Stimulated activated CD8-positive, alpha-beta memory T cell treated with anti-CD3 and anti-CD28 coated beads, Interleukin-15, amount 100 ng/mL, for 48 hours (primary cell): ENCODE measurements around the gene RTN3.
"Not testable (repeated sequence)": the region's sequence is repeated elsewhere in the genome, so short reads cannot be mapped to it uniquely, and the experiment has no call there.

Source experiments
- DNase-seq, 2 donors: peaks; one replicate each; pipeline ENCODE4 v3.0.0-alpha.2; 2020; ENCODE audit warnings: low read depth in 2 of 2

Gene RTN3

DNA sequence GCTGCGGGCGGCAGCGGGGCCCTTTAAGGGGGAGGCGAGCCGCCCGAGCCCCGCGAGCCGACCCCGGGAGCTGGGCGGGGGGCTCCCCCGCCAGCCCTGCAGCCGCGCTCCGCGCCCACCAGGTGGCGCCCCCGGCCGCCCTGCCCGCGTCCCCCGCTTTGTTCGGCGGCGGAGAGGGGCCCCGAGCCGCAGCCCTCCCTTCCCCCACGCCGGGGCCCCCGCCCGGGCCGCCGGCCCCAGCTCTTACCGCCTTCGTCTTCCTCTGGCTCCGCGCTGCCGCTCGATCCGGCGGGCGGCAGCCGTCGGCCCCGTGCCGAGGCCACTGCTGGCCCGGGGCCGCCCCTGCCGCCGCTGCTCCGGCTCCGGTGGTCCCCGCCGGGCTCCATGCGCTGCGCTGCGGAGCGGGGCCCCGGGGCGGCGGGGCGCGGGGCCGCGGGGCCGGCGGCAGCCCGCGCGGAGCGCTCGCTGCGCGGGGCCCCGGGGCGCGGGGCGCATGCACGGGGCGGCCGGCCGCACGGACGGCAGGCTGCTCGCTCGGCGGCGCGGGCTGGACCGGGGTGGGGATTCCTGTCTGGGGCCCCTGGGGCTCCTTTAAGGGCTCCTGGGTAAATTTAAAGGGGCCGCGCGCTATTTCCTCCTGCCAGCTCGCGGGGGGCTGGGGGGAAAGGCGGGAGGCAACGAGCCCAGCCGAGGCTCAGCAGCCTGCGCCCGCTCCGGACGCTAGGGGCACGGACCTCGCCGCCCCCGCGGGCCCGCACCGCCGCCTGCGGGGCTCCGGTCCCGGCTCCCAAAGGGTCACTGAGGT is 87.1 kb downstream of the RTN3 start, which contains the start of gene ZFTA:
Gene ZFTA (minus strand): TSS at position 539 of the 805 bp plus-strand sequence. CDS start 153 bp downstream, at position 386.
- DNase-seq, result peak; percentile 31 to 43

DNA sequence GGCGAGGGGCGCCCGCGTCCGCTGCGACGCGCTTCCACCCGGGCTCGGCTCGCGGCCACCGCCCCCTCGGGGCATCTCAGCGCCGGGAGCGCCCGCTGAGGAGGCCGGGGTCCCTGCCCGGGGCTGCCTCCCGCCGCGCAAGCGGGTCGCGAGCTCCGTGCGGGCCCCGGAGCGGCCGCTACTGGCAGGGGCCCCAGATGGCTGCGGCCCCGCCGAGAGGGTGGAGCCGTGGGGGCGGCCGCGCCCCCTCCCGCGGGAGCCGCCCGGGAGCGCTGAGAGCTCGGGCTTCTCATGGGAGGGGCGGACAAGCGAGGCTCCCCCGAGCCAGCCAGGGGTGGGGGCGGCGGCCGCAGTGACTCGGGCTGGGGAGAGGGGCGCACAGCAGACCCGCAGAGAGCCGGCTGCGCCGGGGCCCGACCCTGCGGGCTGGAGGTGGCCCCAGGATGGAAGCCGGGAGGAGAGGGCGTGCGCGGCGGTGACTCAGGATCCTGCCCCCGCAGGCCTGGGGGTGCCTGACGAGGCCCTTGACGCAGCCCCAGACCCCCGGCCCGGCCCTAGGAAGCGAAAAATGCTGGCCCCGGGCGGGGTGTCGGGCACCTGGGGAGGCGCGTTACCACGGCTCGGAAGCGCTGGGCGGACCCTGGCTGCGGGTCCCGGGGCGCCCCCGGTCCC is 87.9 kb downstream of the RTN3 start:
- DNase-seq, result peak in 1 of 2 donors; percentile 24

DNA sequence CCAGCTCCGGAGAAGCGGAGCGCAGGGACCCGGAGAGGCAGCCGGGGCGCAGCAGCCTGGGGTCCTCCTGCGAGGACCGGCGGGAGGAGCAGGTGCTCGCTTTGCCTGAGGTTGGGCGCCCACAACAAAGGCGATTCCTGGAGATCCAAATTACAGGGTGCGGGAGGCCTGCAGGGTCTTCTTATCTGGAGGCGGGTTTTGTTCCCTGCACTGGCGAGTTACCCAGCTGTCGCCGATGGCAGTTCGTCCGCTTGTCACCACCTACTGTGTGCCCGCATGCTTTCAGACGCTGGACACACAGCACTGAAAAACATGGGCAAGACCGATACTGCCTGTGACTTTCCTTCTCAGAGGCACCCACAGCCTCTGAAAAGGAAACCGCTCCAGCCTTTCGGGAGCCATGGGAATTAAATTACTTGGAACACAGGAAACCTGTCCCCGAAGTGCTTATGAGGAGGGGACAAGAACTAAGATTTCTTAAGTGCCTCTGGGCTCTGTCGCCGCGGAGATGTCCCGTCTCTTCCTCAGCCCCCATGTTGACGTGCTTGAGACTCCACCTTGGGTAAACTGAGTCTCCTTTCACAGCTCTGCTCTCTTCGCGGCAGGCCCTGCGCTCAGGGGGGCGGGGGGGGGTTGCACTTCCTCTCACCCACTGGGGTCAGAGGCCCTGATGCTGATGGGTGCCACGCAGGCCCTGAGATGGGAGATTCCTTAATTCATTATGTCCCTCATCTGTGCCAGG is 88.6 kb downstream of the RTN3 start:
- DNase-seq, result no peak

DNA sequence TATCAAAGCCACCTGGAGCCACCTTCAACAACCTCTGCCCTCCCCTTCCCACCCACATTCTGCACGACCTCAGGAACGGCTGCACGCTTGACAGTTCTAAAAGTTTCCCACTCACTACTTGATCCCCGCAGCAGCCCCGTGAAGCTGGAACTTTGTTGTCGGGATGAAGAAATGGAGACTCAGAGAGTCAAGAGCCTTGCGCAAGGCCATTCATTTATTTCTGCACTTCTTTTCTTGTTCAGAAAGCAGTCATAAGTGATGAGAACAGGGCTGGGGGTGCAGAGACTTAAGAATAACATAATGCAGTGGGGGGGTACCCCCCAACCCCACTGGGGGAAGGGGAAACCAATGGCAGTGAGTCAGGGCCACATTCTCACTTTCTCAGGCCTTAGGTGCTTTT is 89.5 kb downstream of the RTN3 start:
- DNase-seq, result no peak

DNA sequence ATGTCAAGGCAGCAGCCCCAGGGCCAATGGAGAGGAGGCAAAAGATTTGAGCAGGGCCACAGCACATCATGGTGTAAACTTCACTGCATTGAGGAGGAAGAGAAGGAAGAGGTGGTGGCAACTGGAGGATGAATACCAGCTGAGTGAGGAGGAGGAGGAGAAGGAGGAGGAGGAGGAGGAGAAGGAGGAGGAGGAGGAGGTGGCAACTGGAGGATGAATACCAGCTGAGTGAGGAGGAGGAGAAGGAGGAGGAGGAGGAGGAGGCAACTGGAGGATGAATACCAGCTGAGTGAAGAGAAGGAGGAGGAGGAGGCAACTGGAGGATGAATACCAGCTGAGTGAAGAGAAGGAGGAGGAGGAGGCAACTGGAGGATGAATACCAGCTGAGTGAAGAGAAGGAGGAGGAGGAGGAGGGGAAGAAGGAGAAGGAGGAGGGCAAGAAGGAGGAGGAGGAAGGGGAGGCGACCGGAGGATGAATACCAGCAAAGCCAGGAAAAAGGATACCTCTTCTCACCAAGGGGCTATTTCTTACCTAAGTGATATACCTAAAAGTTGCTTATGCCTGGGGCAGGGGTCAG is 90.5 kb downstream of the RTN3 start:
- not testable (repeated sequence) for DNase-seq

DNA sequence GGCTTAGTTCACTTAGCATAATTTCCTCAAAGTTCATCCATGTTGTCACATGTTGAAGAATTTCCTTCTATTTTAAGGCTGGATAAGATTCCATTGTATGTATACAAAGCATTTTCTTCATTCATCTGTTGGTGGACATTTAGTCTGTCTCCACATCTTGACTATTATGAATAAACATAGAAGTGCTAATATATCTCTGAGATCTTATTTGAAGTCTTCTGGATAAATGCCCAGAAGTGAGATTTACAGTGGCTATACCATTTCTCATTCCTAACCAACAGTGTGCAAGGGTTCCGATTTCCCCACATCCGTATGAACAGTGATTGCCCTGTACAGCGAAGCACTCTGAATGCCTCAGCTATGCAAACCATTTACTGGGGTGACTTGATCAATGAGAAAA is 93.9 kb downstream of the RTN3 start:
- DNase-seq, result no peak

DNA sequence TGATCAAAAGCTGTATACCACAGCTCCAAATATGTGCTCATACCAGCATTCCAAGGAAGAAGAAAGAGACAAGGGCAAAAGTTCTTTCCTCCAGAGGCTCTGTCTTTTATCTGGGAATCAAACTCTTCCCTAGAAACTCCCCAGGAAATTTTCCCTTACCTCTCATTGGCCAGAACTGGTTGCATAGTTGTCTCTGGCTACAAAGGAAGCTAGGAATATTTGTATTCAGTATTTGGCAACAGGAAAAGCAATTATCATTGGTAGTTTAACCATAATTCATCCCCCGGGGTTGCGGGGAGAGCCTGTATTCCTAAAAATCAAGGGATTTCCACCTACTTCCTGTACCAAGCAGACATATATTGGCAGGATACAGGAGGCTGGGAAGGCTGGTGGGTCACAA is 97.7 kb downstream of the RTN3 start:
- DNase-seq, result no peak

DNA sequence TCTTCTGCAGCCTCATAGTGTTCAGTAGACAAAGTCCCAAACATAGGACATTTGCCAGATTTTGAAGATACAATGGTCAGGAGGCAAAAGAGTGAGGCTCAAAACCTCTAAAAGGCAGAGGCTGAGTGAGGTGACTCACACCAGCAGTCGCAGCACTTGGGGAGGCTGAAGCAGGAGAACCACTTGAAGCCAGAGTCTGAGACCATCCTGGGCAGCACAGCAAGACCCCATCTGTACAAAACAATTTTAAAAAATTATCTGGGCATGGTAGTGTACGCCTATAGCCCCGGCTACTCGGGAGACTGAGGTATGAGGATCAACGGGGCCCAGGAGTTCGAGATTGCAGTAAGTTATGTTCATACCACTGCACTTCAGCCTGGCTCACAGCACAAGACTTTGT is 101.4 kb downstream of the RTN3 start:
- DNase-seq, result no peak

DNA sequence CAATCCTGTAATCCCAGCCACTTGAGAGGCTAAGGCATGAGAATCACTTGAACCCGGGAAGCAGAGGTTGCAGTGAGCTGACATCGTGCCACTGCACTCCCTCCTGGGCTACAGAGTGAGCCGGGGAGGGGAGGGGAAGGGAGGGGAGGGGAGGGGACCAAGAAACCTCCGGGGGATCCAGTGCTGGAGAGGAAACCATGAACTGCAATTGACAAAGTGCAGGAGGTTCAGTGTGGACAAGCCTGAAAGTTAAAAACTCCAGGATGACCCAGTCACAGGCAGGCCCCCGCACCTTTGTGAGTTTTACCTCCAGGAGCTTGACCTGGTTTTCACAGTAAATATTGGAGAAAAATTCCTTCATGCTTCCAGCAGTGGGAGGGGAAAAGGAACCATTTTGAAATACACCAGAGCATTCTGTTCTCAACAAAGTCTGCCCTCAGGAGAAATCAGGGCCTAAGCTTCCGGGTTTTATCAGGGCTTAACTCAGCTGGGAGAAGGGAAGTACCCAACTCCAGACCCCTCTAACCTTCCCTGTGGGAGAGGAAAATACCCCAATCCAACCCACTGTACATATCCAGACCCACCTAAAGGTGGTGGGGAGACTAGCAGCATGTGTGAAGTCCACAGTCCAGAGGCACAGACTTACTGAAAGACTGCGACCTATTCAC is 102.8 kb downstream of the RTN3 start:
- DNase-seq, result no peak

DNA sequence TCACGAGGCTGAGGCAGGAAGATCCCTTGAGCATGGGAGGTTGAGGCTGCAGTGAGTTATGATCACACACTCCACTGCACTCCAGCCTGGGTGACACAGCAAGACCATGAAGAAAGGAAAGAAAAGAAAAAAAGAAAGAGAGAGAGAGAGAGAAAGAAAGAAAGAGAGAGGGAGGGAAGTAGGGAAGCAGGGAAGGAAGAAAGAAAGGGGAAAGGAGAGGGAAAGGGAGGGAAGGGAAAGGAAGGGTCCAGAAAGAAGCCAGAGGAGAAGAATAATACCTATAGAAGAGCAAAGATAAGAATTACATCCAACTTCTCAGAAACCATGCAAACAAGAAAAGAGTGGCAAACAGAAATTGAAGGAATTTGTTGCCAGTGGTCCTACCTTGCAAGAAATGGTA is 104.5 kb downstream of the RTN3 start:
- no peak for DNase-seq

DNA sequence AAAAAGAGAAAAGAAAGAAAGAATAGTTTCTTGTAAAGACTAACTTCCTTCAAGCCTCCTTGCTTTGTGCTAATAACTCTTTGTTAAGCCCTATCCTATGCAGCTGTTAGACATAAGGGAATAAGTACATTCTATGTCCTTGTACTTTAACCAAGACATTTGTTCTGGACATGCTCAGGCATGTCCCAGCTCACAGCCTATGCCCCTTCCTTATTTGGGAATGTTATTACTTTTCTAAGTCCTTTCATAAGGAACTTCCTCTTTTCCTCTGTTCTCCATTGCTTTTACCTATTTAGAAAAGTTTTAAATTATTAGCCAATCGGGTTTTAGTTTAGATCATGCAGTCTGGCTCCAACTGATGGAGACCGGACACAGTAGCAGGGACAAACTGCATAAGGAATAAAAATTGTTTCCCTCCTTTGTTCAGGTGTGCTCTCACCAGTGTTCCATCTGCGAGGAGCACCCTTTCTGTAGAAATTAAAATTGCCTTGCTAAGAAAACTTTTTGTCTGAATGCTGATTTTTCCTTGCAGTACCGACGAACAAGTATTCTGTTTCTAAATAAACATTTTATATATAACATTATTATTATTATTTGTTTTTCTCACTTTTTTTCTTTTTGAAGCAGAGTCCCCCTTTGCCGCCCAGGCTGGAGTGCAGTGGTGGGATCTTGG is 110.3 kb downstream of the RTN3 start:
- DNase-seq, result no peak

DNA sequence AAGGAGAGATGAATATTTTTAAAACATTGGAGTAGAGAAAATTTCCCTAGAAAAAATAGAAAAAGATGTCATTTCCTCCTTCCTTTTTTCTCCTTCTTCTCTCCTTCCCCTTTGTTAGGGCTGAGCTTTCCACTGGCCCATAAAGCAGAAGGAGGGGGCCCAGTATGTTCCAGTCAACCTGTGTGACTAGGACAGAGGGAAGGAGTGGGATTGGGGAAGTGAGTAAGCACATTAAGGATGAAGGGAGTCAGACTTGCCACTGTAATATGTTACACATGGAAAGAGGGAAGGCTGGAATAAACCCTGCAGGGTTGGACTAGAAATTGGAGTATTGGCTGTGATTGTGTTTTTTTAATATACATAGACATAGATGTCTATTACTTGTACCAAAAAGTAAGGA is 111.9 kb downstream of the RTN3 start:
- no peak for DNase-seq

DNA sequence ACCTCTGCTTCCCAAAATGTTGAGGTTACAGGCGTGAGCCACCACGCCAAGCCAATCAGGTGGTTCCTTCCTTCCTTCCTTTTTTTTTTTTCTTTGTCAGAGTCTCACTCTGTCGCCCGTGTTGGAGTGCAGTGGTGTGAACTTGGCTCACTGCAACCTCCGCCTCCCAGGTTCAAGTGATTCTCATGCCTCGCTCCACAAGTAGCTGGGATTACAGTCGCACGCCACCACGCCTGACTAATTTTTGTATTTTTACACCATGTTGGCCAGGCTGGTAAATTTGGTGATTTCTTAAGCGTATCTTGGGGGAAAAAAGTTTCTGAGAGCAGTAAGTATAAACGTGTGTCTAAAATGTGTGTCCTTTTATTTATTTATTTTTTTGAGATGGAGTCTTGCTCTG is 113.8 kb downstream of the RTN3 start:
- DNase-seq, result no peak

DNA sequence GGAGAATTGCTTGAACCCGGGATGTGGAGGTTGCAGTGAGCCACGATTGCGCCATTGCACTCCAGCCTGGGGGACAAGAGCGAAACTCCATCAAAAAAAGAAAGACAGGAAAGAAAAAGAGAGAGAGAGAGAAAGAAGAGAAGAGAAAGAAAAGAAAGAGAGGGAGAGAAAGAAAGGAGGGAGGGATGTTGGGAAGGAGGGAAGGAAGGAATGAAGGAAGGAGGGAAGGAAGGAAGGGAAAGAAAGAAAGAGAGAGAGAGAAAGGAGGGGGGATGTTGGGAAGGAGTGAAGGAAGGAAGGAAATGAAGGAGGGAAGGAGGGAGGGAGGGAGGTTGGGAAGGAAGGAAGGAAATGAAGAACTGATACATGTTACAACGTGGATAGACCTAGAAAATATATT is 119.6 kb downstream of the RTN3 start:
- DNase-seq, result no peak

DNA sequence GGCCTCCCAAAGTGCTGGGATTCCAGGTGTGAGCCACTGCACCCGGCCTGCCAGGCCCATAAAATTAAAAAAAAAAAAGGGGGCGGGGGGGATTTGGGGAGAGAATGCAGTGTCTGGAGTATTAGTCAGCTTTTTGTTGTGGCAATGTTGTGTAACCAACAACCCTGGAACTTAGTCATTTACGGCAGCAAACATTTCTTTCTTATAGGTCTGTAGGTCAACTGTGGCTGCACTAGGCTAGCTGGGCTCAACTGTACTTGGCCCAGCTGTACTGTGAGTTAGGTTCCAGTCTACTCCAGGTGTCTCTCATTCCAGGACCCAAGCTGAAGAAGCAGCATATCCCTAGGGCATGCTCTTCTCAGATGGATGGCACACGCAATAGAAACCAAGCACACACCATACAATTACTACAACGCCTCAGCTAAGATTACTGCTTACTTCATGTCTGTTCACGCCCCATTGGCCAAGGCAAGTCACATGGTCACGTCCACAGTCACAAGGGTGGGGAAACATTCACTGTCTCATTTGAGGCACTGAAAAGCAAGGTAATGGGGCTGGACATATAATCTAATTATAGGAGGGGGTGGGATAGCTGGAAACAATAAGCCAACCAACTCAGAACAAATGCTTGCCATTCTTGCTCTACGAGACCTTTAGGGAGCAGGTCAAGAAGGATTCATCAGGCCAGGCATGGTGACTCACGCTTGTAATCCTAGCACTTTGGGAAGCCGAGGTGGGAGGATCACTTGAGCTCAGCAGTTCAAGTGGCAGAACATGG is 121.5 kb downstream of the RTN3 start:
- no peak for DNase-seq

DNA sequence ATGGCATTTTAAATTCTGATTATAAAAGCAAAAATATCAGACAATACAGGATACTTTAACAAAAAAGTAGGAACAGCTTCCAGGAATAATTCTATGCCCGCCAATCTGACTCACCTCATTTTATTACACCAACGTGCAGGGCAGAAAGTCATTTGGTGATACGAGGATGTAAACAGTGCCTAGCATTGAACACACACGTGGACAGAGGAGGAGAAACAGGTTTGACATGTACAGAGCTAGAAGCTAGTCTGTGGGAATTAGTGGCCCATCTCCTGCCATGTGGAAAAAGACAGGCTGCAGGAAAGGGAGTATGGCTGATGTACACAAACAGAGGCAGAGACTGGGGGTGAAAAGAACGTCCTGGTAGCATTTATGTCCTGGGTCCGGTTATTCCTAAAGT is 123.0 kb downstream of the RTN3 start:
- DNase-seq, result no peak

DNA sequence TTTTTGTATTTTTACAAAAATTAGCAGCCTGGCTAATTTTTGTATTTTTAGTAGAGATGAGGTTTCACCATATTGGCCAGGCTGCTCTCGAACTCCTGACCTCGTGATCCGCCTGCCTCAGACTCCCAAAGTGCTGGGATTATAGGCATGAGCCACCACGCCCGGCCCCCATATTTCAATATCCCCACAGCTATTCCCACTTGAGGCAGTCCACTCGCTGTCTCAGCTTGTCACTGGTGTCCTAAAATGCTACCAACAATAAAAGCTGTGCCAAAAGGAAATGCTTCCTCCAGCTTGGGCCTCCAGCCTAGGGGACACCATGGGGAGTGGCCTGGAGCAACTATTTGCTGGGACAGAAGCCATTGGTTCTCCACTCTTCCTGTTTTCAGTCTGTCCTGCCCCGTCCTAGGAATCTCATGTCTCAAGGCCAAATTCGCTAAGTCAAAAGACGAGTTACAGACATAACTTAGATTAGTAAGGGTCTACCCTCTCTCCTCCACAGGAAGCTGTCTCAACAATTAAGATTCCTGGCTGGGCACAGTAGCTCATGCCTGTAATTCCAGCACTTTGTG is 124.6 kb downstream of the RTN3 start:
- no peak for DNase-seq
